OCI-M2 (cell line): ENCODE measurements around the gene RBSN.

Experiments
- DNase-seq: peaks from one replicate; lab custom pipeline; 2025; ENCODE audit not compliant: unreplicated experiment; lab: John Stamatoyannopoulos, UW

RBSN gene

DNA sequence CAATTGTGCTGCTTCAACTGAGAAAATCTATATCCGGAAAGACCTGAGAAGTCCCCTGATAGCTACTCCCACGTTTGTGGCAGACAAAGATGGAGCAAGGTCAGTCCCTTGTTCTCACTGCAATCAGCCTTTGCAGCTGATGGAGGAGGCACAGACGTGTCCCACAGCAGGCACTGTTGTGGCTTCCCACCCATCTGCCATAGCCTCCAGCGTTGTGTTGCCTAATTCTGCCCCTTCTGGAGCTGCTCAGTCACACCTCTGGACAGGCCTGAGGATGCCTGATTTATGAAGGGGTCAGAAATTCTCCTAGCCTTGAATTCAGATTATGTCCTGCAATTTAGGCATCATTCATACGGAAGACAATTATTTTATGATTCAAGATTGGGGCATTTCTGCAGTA is 75.7 kb downstream of the RBSN start:
- DNase-seq = no peak
